Ecto neural progenitor cell (in vitro differentiated cells): ENCODE measurements around the gene PFKFB2.

Source experiments
- DNase-seq: peaks from one replicate; pipeline ENCODE4 v3.0.0-alpha.2; 2018; ENCODE audit warnings: low spot score

PFKFB2 gene

GRCh38 chr1:207089627-207090355, 36.7 kb downstream of the PFKFB2 start:
- DNase-seq: no peak

- no peak for DNase-seq
Measured at GRCh38 chr1:207091200-207091908, 38.3 kb downstream of the PFKFB2 start.

DNA sequence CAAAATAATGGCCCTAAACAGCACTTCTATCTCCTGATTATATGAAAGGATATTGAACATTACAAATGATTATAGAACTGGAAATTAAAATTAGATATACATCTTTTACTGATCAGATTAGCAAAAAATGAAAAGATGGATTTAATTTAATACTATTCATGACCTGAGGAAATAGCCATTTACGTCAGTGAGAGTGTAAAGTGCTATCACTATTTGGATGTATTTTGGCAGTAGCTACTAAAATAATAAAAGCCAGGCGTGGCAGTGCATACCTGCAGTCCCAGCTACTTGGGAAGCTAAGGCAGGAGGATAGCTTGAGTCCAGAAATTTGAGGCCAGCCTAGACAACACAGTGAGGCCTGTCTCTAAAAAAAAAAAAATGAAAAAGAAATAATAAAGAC, 40.9 kb downstream of the PFKFB2 start:
- no peak for DNase-seq

DNA sequence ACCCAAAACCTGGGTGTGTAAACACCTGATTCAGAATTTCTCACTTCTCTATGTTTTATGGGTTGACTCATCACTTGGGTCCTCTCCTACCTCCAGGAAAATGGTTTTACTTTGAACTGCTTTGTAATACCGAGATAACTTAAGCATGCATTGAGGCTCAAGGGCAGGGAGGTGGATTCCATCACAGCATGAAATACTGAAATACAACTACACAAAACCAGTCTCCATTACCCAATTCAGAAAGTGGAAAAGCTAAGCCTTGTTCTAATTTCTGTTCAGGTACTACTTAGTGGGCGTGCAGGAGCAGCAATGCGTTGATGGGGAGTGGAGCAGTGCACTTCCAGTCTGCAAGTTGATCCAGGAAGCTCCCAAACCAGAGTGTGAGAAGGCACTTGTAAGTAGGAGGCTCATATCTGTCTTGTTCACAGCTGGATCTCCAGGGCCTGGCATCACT, 44.8 kb downstream of the PFKFB2 start:
- DNase-seq: no peak

GRCh38 chr1:207101720-207102119, 48.6 kb downstream of the PFKFB2 start:
- DNase-seq: no peak

DNA sequence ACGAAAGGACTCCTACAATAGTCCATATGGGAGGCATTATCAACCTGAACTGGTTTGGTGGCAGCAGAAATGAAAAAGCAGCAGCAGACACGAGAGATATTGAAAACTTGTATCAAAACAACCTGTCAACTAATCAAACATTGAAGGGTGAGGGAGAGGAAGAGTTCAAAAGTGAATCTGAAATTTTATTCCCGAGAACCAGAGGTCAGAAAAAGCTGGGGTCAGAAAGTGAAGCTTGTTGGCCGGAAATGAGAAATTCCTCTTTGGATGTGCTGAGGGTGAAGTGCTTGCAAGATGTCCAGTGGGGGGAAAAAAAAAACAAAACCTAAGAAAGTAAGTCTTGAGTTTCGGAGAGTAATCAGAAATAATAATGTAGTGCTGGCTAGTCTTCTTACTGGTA, 49.1 kb downstream of the PFKFB2 start:
- DNase-seq: no peak

GRCh38 chr1:207102659-207103058, 49.6 kb downstream of the PFKFB2 start:
- DNase-seq: no peak

GRCh38 chr1:207103892-207104373, 50.9 kb downstream of the PFKFB2 start, which contains the start of gene C4BPA:
C4BPA (plus strand) TSS chr1:207104233; CDS start chr1:207113026, 8,793 bp downstream.
- DNase-seq: no peak

DNA sequence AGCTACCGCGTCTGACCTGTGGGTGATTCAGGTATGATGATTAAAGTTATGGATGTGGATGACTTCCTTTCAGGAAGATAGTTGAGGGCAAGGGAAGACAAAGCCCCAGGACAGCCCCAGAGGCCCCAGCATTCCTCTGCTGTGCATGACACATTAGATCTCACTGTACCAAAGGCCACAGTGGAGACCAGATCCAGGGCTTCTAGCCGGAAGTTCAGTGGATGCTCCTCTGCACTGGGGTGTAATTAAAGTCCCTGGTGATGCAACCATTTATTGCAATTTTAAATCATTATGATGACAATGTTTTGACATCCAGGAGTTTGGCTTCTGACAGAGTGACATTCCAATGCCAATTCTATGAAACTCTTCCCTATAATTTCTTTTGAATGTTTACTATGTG, 55.9 kb downstream of the PFKFB2 start:
- DNase-seq: no peak

GRCh38 chr1:207112616-207113296, 59.7 kb downstream of the PFKFB2 start:
- no peak for DNase-seq

DNA sequence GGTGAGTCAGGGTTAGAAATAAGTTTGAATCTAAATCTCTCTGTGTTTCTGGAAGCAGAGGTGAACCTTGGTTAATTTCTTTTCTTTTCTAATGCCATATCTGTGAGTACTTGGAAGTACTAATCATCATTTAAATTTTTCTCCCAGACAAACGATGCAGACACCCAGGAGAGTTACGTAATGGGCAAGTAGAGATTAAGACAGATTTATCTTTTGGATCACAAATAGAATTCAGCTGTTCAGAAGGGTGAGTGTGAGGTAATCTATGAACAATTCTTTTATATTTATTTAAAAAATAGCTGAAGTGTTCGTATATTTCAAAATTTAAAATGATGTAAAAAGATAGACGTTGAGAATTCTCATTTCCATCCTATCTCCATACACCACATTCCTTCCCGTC, 62.2 kb downstream of the PFKFB2 start:
- DNase-seq: no peak

DNA sequence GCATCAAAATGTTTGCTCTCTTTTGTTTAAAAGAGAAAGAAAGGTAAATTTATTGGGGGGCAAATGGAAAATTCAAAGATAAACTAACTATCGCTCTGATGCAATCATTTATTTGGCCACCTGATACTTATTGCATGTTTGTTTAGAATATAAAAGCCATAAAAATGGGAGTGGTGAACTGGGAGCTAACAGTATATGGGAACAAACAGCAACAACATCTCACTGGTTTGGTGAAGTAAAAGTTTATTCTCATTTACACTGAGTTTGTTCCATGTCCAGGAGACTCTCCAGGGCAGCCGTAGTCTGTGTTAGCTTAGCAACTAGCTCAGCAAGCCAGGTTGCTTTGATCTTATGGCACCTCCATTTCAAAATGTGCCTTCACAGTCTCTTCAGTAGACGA, 71.3 kb downstream of the PFKFB2 start:
- no peak for DNase-seq

GRCh38 chr1:207128336-207128921, 75.4 kb downstream of the PFKFB2 start:
- no peak for DNase-seq

- DNase-seq: no peak
Measured at GRCh38 chr1:207129053-207129452, 76.0 kb downstream of the PFKFB2 start.
